Thyroid gland (tissue), 4 donors: Measurements from ENCODE around the gene FRS3. TPM values are rescaled to one million over a fixed set of nuclear protein-coding genes. Genes with fewer than 3 reads are reported as not detected.

Source experiments
- DNase-seq, 2 donors: peaks; one replicate each; pipeline ENCODE4 v3.0.0-alpha.2; 2019
- H3K27ac ChIP-seq, 3 donors: fragments of 200-600 bp; sonication (generic); 1 replicate in 2 of 3; 2 replicates in 1 of 3; pipeline ENCODE4 v1.5.1; 2016 to 2019; ENCODE audit warnings: mild to moderate bottlenecking in 1 of 3, moderate library complexity in 1 of 3
- H3K27me3 ChIP-seq: fragments of 200-600 bp; sonication (generic); one replicate; pipeline ENCODE4 v1.5.1; 2019
- H3K36me3 ChIP-seq, 2 donors: fragments of 200-600 bp; sonication (generic); one replicate each; pipeline ENCODE4 v1.5.1; 2016 to 2019
- H3K4me1 ChIP-seq, 2 donors: fragments of 200-600 bp; sonication (generic); one replicate each; pipeline ENCODE4 v1.5.1; 2017 to 2019
- H3K4me3 ChIP-seq, 3 donors: fragments of 200-600 bp; sonication (generic); replicated peaks in 1 of 3; 1 replicate in 2 of 3; 2 replicates in 1 of 3; pipeline ENCODE4 v1.5.1; 2016; ENCODE audit warnings: mild to moderate bottlenecking in 1 of 3
- H3K9me3 ChIP-seq: fragments of 200-600 bp; sonication (generic); one replicate; pipeline ENCODE4 v1.5.1; 2017
- CTCF ChIP-seq, 6 experiments: fragments of 200-600 bp in 3 of 6; fragments of 450-650 bp in 3 of 6; sonication (generic) in 3 of 6; IDR thresholded peaks; one replicate each; pipeline ENCODE4 v1.5.1; 2016 to 2019; ENCODE audit warnings: antibody characterized with exemption in 6 of 6, mild to moderate bottlenecking in 2 of 6, inconsistent platforms in 1 of 6, moderate library complexity in 1 of 6
- POLR2A ChIP-seq, 2 donors: fragments of 450-650 bp; IDR thresholded peaks; one replicate each; pipeline ENCODE4 v1.6.1; 2017; ENCODE audit warnings: antibody characterized with exemption in 2 of 2, mild to moderate bottlenecking in 2 of 2, moderate library complexity in 1 of 2
- WGBS, 2 donors: methylation state at CpG; one replicate each; pipeline ENCODE4 v1.1.5; 2017; 5-methylcytosine and 5-hydroxymethylcytosine counted together
- intact Hi-C: fragments of 100-400 bp; cut with DNase I; formaldehyde crosslinking; loops from one replicate; pipeline ENCODE4 v1.15.1; 2023
- total RNA-seq, 4 donors: library from RNA; depleted of rRNA; stranded (reverse); fragments of >200 nt; gene quantifications; one replicate each; pipeline ENCODE4 v1.2.3, GENCODE V29; 2016

Gene FRS3
- total RNA-seq, 4 donors from 2014 or later: 4.0 to 6.7 (median 5.8) TPM

GRCh38 chr6:41732149-41732548, 47.6 kb downstream of the FRS3 start:
- DNase-seq: no peak
- Histone ChIP-seq H3K4me1 (peaks cover 47 to 63% of the 10 kb centered on the region in 2 donors), H3K4me3 (no peak overlapping the region), H3K9me3 (no peaks in the 10 kb centered on the region), H3K27me3 (no peaks in the 10 kb centered on the region), H3K36me3 (no peaks in the 10 kb centered on the region), H3K27ac (no peak overlapping the region)
- intact Hi-C loops: no loop called here
- no peak for TF ChIP-seq CTCF (IDR thresholded peaks at IDR 0.05)
- no peak for TF ChIP-seq POLR2A (IDR thresholded peaks at IDR 0.05)

GRCh38 chr6:41731561-41732086, 48.1 kb downstream of the FRS3 start:
- peaks cover 47 to 63% of the 10 kb centered on the region in 2 donors for H3K4me1 ChIP-seq
- intact Hi-C loops: no loop called here
- DNase-seq: no peak
- 88 to 91% methylated on average over 7 of the region's 7 CpGs for WGBS, 2 donors
- H3K36me3 ChIP-seq: no peaks in the 10 kb centered on the region
- H3K27ac ChIP-seq: no peak overlapping the region
- no peak overlapping the region for H3K4me3 ChIP-seq
- H3K27me3 ChIP-seq: no peaks in the 10 kb centered on the region
- H3K9me3 ChIP-seq: no peaks in the 10 kb centered on the region
- no peak for TF ChIP-seq CTCF (IDR thresholded peaks at IDR 0.05)
- no peak for TF ChIP-seq POLR2A (IDR thresholded peaks at IDR 0.05)

GRCh38 chr6:41730531-41731436, 48.9 kb downstream of the FRS3 start:
- intact Hi-C loops: no loop called here
- no peaks in the 10 kb centered on the region for H3K36me3 ChIP-seq
- H3K27ac ChIP-seq: peak overlapping the region in 1 of 3 donors; percentile 20
- WGBS, 2 donors: 76 to 80% methylated on average over 8 to 9 of the region's 9 CpGs
- H3K4me1 ChIP-seq: peaks cover 46 to 62% of the 10 kb centered on the region in 2 donors
- no peaks in the 10 kb centered on the region for H3K9me3 ChIP-seq
- H3K4me3 ChIP-seq: no peak overlapping the region
- TF ChIP-seq CTCF (IDR thresholded peaks at IDR 0.05) (no peak), POLR2A (IDR thresholded peaks at IDR 0.05) (no peak)
- DNase-seq: no peak
- no peaks in the 10 kb centered on the region for H3K27me3 ChIP-seq

- Histone ChIP-seq H3K9me3 (no peaks in the 10 kb centered on the region), H3K27me3 (no peaks in the 10 kb centered on the region), H3K27ac (no peak overlapping the region), H3K4me3 (no peak overlapping the region), H3K36me3 (no peaks in the 10 kb centered on the region), H3K4me1 (peaks cover 53 to 71% of the 10 kb centered on the region in 2 donors)
- no peak for DNase-seq
- intact Hi-C loops: no loop called here
- 92 to 94% methylated on average over 7 of the region's 7 CpGs for WGBS, 2 donors
- no peak for TF ChIP-seq CTCF (IDR thresholded peaks at IDR 0.05)
- TF ChIP-seq POLR2A (IDR thresholded peaks at IDR 0.05): no peak
Observed at GRCh38 chr6:41729624-41730023, 50.1 kb downstream of the FRS3 start.

- H3K27ac ChIP-seq: peak overlapping the region in 1 of 3 donors; percentile 47
- no peaks in the 10 kb centered on the region for H3K9me3 ChIP-seq
- no peak overlapping the region for H3K4me3 ChIP-seq
- peaks cover 58 to 78% of the 10 kb centered on the region in 2 donors for H3K4me1 ChIP-seq
- H3K27me3 ChIP-seq: no peaks in the 10 kb centered on the region
- no peak for DNase-seq
- 94 to 95% methylated on average over 7 of the region's 7 CpGs for WGBS, 2 donors
- TF ChIP-seq POLR2A (IDR thresholded peaks at IDR 0.05) (no peak), CTCF (IDR thresholded peaks at IDR 0.05) (no peak)
- no peaks in the 10 kb centered on the region for H3K36me3 ChIP-seq
- intact Hi-C loops: no loop called here
Observed at GRCh38 chr6:41728954-41729353, 50.7 kb downstream of the FRS3 start.
